NK-92 treated with Interleukin-12 subunit alpha and Interleukin-12 subunit beta, amount 100 ng/mL, for 24 hours (cell line): Measurements from ENCODE around the gene TTLL4.

Experiments
- DNase-seq: peaks from one replicate; lab custom pipeline; 2025; lab: John Stamatoyannopoulos, UW

The TTLL4 gene

GRCh38 chr2:218713922-218714321 lies 3.3 kb downstream of the TTLL4 start:
- no peak for DNase-seq

- no peak for DNase-seq
Observed at GRCh38 chr2:218716070-218716469, 5.4 kb downstream of the TTLL4 start.

GRCh38 chr2:218717262-218717661 lies 6.6 kb downstream of the TTLL4 start:
- no peak for DNase-seq

- DNase-seq = no peak
Observed at GRCh38 chr2:218718058-218718457, 7.4 kb downstream of the TTLL4 start.

- no peak for DNase-seq
Observed at GRCh38 chr2:218719457-218719856, 8.8 kb downstream of the TTLL4 start.

- DNase-seq = no peak
Observed at GRCh38 chr2:218720048-218721041, 9.7 kb downstream of the TTLL4 start.

- DNase-seq = no peak
Observed at GRCh38 chr2:218721488-218721887, 10.9 kb downstream of the TTLL4 start.

- DNase-seq = no peak
Observed at GRCh38 chr2:218721934-218722333, 11.3 kb downstream of the TTLL4 start.

- no peak for DNase-seq
Observed at GRCh38 chr2:218722419-218722818, 11.8 kb downstream of the TTLL4 start.

GRCh38 chr2:218722876-218723785 lies 12.5 kb downstream of the TTLL4 start:
- no peak for DNase-seq

GRCh38 chr2:218726004-218726574 lies 15.5 kb downstream of the TTLL4 start:
- DNase-seq = no peak

GRCh38 chr2:218727502-218728165 lies 17.0 kb downstream of the TTLL4 start:
- no peak for DNase-seq

GRCh38 chr2:218729640-218730039 lies 19.0 kb downstream of the TTLL4 start:
- DNase-seq = no peak

- DNase-seq = no peak
Observed at GRCh38 chr2:218732052-218732760, 21.6 kb downstream of the TTLL4 start.

GRCh38 chr2:218732761-218733158 lies 22.1 kb downstream of the TTLL4 start:
- DNase-seq = no peak

- peak; percentile 56 for DNase-seq
Observed at GRCh38 chr2:218733171-218734021, 22.8 kb downstream of the TTLL4 start.

GRCh38 chr2:218734190-218734975 lies 23.7 kb downstream of the TTLL4 start:
- no peak for DNase-seq

- DNase-seq = no peak
Observed at GRCh38 chr2:218736531-218736930, 25.9 kb downstream of the TTLL4 start.

GRCh38 chr2:218743068-218743467 lies 32.4 kb downstream of the TTLL4 start:
- no peak for DNase-seq
